Loucy (cell line): ENCODE measurements around the gene PACRG.

Experiments
- H2AFZ ChIP-seq: fragments of 200-600 bp; sonication (generic); 2 replicates; pipeline ENCODE4 v1.6.0; 2016; ENCODE audit warnings: antibody characterized with exemption, mild to moderate bottlenecking, low read length, moderate library complexity
- H3F3A ChIP-seq: fragments of 200-600 bp; 2 replicates; pipeline ENCODE4 v1.6.0; 2016; ENCODE audit warnings: antibody characterized with exemption, low read depth, mild to moderate bottlenecking
- H3K27me3 ChIP-seq: fragments of 200-600 bp; sonication (generic); 2 replicates; pipeline ENCODE4 v1.6.1; 2014; ENCODE audit warnings: low read length, mild to moderate bottlenecking; ENCODE audit not compliant: insufficient read depth, poor library complexity, severe bottlenecking
- H3K36me3 ChIP-seq: fragments of 200-600 bp; sonication (generic); 2 replicates; pipeline ENCODE4 v1.6.1; 2016; ENCODE audit warnings: low read length; ENCODE audit not compliant: insufficient read depth
- H3K4me1 ChIP-seq: fragments of 200-600 bp; sonication (generic); 2 replicates; pipeline ENCODE4 v1.5.1; 2014; ENCODE audit warnings: low read length, mild to moderate bottlenecking; ENCODE audit not compliant: insufficient read depth, poor library complexity, severe bottlenecking
- H3K4me2 ChIP-seq: fragments of 200-600 bp; sonication (generic); 2 replicates; pipeline ENCODE4 v1.6.0; 2014; ENCODE audit warnings: antibody characterized with exemption, low read length, low read depth, mild to moderate bottlenecking; ENCODE audit not compliant: poor library complexity, severe bottlenecking
- H3K4me3 ChIP-seq: fragments of 200-600 bp; sonication (generic); 2 replicates; pipeline ENCODE4 v1.5.1; 2014; ENCODE audit warnings: low read length, mild to moderate bottlenecking, mixed read lengths; ENCODE audit not compliant: poor library complexity, severe bottlenecking
- H3K79me2 ChIP-seq: fragments of 200-600 bp; sonication (generic); 2 replicates; pipeline ENCODE4 v1.6.1; 2014; ENCODE audit warnings: low read length; ENCODE audit not compliant: insufficient read depth
- H3K9ac ChIP-seq: fragments of 200-600 bp; sonication (generic); 2 replicates; pipeline ENCODE4 v1.6.0; 2014; ENCODE audit warnings: mild to moderate bottlenecking, low read depth, low read length, moderate library complexity; ENCODE audit not compliant: poor library complexity, severe bottlenecking
- H3K9me2 ChIP-seq: fragments of 200-600 bp; sonication (generic); replicated peaks from 2 replicates; pipeline ENCODE4 v1.6.1; 2016; ENCODE audit warnings: low read depth, low read length, mixed read lengths
- H3K9me3 ChIP-seq: fragments of 200-600 bp; sonication (generic); 2 replicates; pipeline ENCODE4 v1.6.1; 2014; ENCODE audit warnings: mild to moderate bottlenecking, antibody characterized with exemption, low read length, low read depth; ENCODE audit not compliant: insufficient read depth
- H4K20me1 ChIP-seq: fragments of 200-600 bp; sonication (generic); 2 replicates; pipeline ENCODE4 v1.6.0; 2014; ENCODE audit warnings: antibody characterized with exemption, low read length, mild to moderate bottlenecking; ENCODE audit not compliant: insufficient read depth, poor library complexity, severe bottlenecking
- CTCF ChIP-seq: fragments of 200-600 bp; sonication (generic); conservative IDR thresholded peaks from 2 replicates; pipeline ENCODE4 v1.5.1; 2014; ENCODE audit warnings: mild to moderate bottlenecking, antibody characterized with exemption, low read length
- EZH2phosphoT487 ChIP-seq: fragments of 200-600 bp; IDR thresholded peaks from 2 replicates; pipeline ENCODE4 v1.6.1; 2018; ENCODE audit warnings: antibody characterized with exemption, mild to moderate bottlenecking, moderate library complexity, borderline replicate concordance

The PACRG gene

GRCh38 chr6:163057260-163057659 is 329.5 kb downstream of the PACRG start:
- H3K4me3 ChIP-seq: no peak overlapping the region
- no peaks in the 10 kb centered on the region for H3K9me2 ChIP-seq
- H3K9me3 ChIP-seq: no peaks in the 10 kb centered on the region; the same call in 1 of the 2 replicates
- no peaks in the 10 kb centered on the region for H3K4me1 ChIP-seq
- TF ChIP-seq CTCF (no peak), EZH2phosphoT487 (no peak)
- no peaks in the 10 kb centered on the region for H3F3A ChIP-seq
- H3K9ac ChIP-seq: no peak overlapping the region
- H4K20me1 ChIP-seq: no peaks in the 10 kb centered on the region
- no peaks in the 10 kb centered on the region for H3K79me2 ChIP-seq
- no peak overlapping the region for H3K4me2 ChIP-seq
- no peak overlapping the region for H2AFZ ChIP-seq
- no peaks in the 10 kb centered on the region for H3K27me3 ChIP-seq
- no peaks in the 10 kb centered on the region for H3K36me3 ChIP-seq

DNA sequence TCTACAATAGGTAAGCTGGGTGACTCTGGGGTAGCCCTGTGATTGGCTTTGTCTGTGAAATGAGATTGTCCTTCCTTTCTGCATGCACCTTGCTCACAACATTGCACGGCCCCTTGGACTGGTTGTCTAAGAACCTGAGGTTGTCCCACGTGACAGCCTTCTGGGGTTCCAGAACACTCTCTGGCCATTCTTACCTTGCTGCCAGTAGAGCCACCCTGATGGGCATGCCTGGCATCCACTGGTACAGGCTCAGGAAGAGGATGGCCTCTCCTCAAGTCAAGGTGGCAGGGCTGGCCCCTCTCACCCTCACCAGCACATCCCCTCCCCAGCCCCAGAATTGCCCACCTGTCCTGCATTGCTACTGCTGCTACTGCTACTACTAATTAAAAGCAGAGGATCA is 335.0 kb downstream of the PACRG start:
- Histone ChIP-seq H3K4me1 (no peaks in the 10 kb centered on the region), H4K20me1 (no peaks in the 10 kb centered on the region), H3K79me2 (no peaks in the 10 kb centered on the region), H3F3A (no peaks in the 10 kb centered on the region), H2AFZ (no peak overlapping the region), H3K9ac (no peak overlapping the region), H3K4me3 (no peak overlapping the region), H3K27me3 (no peaks in the 10 kb centered on the region), H3K9me2 (no peaks in the 10 kb centered on the region), H3K4me2 (no peak overlapping the region), H3K9me3 (peaks cover 4% of the 10 kb centered on the region; the same call in 1 of the 2 replicates), H3K36me3 (no peaks in the 10 kb centered on the region)
- no peak for TF ChIP-seq CTCF
- TF ChIP-seq EZH2phosphoT487: no peak

GRCh38 chr6:163063561-163063960 is 335.8 kb downstream of the PACRG start:
- H3F3A ChIP-seq: no peaks in the 10 kb centered on the region
- TF ChIP-seq EZH2phosphoT487 (no peak), CTCF (no peak)
- no peaks in the 10 kb centered on the region for H4K20me1 ChIP-seq
- H3K9me3 ChIP-seq: peaks cover 4% of the 10 kb centered on the region; the same call in 1 of the 2 replicates
- no peak overlapping the region for H3K4me2 ChIP-seq
- no peak overlapping the region for H3K9ac ChIP-seq
- H2AFZ ChIP-seq: no peak overlapping the region
- no peaks in the 10 kb centered on the region for H3K79me2 ChIP-seq
- H3K27me3 ChIP-seq: no peaks in the 10 kb centered on the region
- no peaks in the 10 kb centered on the region for H3K4me1 ChIP-seq
- no peaks in the 10 kb centered on the region for H3K36me3 ChIP-seq
- no peak overlapping the region for H3K4me3 ChIP-seq
- H3K9me2 ChIP-seq: no peaks in the 10 kb centered on the region
